Hematopoietic multipotent progenitor cell treated with erythropoietin and hydrocortisone succinate and interleukin-3 and kit ligand, for 17 days (in vitro differentiated cells): Measurements from ENCODE around the gene AKAP9.
"Not testable (repeated sequence)": the region's sequence is repeated elsewhere in the genome, so short reads cannot be mapped to it uniquely, and the experiment has no call there.

Experiments
- DNase-seq: peaks from one replicate; pipeline ENCODE4 v3.0.0-alpha.2; 2015; ENCODE audit warnings: low spot score

The AKAP9 gene

DNA sequence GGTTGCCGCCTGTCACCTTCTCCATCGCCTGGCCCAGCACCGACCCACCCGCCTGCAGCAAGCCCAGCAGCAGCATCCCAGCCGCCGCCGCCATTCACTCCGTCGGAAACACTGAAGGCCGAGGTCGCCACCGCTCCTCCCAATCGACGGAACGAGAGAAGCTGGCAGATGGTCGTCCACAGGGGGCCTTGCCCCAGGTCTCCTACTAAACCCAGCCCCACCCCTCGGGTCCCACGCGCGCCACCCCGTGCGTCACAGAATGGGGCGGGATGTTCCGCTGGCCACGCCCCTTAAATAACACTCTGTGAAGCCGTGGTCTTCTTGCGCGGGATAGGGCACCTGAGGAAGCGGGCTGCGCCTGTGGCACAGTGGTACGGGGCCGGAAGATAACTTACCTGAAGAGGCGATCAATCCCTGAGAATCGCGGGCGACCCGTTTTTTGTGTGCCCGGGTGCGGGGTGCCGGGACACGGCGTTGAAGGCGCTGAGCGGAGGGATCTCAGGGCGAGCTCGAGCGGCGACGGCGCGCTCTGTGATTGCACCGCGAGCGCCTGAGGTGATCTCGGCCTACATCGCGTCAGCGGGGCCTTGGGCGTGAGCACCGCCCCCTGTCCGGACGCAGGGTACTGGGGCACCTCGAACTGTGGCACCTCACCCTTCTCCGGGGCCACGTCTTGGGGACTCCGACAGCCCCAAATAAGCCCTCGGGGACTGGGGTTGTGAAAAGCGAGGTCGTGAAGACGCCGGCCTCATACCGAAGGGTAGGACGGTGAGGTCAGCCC lies 193.8 kb downstream of the AKAP9 start, which contains the start of gene CYP51A1:
Gene CYP51A1, minus strand, starts transcription at position 207 of the 781 bp plus-strand sequence. Its CDS starts 113 bp downstream, at position 94.
- peak; percentile 93 for DNase-seq

DNA sequence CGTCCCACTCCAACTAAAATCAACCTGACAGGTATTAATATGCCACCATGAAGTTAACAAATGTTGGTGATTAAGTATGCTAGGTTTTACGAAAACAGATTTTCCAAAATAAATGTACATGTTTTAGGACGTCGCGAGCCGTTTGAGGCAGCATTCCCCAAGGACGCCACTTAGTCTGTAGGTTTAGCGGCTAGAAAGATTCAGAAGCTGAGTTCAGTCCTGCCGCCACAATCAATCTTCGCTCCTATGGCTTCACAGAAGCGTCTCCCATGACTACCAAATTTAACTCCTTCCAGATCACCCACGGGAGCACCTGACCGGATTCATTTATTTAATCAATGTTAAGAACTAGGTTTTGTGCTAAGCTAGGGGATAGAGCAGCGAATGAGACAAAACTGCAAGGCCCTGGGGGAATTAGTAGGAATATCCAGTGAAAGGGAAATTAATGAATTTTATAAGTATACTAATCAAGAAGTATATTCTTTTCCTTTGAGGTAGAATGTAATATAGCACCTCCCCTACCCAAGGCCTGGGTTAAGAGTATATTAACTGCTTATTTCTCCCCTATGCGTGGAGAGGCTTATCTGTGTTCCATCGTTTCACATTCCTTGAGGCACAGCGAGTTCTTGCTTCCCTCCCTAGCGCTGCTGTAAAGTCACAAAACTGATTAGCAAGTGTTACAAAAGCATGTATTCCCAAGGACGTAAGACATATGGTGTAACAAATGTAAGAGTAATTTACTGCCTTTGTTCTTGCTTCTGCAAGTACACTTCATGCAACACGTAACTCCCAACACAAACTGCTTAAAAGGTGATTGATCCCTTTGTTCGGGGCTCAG lies 194.6 kb downstream of the AKAP9 start:
- peak; percentile 17 for DNase-seq

DNA sequence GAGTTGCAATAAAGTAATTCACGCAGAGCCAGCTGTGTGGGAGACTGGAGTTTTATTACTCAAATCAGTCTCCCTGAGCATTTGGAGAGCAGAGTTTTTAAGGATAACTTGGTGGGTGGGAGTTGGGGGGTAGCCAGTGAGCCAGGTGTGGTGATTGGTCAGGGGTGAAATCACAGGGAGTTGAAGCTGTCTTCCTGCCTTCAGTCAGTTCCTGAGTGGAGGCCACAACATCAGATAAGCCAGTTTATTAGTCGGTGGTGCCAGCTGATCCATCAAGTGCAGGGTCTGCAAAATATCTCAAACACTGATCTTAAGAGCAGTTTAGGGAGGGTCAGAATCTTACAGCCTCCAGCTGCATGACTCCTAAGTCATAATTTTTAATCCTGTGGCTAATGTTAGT lies 196.9 kb downstream of the AKAP9 start:
- no peak for DNase-seq

DNA sequence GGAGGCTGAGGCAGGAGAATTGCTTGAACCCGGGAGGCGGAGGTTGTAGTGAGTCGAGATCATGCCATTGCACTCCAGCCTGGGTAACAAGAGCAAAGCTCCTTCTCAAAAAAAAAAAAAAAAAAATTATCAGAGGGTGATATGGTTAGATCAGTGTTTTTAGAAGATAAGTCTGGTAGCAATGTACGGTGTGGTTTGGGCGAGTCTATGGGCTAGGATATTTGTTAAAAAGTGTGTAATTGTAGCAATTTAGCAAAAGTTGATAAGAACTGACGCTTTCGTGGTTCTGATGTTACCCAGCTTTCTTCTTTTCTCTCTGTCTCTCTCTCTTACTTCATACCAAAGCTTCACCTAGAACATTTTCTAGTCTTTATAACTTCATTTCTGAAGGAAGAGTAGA lies 200.5 kb downstream of the AKAP9 start:
- no peak for DNase-seq

DNA sequence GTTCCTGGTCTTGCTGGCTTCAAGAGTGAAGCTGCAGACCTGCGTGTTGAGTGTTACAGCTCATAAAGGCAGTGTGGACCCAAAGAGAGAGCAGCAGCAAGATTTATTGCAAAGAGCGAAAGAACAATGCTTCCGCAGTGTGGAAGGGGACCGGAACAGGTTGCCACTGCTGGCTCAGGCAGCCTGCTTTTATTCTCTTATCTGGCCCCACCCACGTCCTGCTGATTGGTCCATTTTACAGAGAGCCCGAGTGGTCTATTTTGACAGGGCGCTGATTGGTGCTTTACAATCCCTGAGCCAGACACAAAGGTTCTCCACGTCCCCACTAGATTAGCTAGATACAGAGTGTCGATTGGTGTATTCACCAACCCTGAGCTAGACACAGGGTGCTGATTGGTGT lies 202.1 kb downstream of the AKAP9 start:
- DNase-seq = not testable (repeated sequence)

DNA sequence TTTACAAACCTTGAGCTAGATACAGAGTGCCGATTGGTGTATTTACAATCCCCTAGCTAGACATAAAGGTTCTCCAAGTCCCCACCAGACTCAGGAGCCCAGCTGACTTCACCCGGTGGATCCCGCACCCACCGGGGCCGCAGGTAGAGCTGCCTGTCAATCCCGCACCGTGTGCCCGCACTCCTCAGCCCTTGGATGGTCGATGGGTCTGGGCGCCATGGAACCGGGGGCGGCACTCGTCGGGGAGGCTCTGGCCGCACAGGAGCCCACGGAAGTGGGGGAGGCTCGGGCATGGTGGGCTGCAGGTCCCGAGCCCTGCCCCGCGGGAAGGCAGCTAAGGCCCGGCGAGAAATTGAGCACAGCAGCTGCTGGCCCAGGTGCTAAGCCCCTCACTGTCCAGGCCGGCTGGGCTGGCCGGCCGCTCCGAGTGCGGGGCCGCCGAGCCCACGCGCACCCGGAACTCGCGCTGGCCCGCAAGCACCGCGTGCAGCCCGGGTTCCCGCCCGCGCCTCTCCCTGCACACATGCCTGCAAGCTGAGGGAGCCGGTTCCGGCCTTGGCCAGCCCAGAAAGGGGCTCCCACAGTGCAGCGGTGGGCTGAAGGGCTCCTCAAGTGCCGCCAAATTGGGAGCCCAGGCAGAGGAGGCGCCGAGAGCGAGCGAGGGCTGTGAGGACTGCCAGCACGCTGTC lies 202.7 kb downstream of the AKAP9 start:
- DNase-seq = not testable (repeated sequence)

DNA sequence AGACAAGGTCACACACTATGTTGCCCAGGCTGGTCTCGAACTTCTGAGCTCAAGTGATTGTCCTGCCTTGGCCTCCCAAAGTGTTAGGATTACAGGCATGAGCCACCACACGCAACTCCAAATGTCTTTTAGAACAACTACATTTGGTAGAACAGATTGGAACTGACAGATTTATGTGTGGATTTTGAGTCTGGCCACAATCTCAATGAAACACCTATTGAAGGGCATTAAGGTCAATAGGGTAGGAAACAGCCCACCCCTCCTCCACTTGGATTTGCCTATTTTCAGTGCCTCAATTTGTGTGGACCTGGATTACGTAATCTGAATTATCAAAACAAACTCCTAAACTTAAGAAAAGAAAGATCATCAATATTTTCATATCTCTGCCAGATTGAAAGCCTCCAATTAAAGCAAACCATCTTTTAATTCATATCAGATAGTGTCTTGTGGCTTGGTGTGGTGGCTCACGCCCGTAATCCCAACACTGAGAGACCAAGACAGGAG lies 209.1 kb downstream of the AKAP9 start:
- DNase-seq = no peak

DNA sequence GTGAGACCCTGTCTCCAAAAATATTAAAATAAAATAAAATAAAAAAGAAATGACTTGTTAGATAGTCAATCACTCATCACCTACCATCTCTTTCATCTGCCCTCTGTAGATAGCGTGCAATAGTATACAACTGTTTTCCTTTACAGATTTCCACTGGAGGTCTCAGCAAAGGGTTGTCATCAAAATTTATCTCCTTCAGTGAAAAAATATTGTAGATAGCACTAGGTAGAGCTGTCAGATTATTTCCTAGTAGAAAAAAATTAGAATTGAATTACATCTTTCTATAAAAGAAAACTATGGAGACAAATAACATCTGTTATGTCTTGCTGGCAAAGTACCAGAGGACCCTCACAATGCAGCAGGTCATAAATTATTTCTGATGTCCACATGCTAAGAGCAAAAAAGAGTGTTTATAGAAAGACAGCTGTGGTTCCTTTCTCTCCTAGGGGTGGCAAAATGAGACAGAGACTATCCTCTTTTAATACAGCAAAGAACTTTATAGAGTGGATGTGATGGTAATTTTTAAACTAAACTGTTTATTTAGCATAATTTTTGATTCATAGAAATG lies 209.9 kb downstream of the AKAP9 start:
- DNase-seq = no peak

DNA sequence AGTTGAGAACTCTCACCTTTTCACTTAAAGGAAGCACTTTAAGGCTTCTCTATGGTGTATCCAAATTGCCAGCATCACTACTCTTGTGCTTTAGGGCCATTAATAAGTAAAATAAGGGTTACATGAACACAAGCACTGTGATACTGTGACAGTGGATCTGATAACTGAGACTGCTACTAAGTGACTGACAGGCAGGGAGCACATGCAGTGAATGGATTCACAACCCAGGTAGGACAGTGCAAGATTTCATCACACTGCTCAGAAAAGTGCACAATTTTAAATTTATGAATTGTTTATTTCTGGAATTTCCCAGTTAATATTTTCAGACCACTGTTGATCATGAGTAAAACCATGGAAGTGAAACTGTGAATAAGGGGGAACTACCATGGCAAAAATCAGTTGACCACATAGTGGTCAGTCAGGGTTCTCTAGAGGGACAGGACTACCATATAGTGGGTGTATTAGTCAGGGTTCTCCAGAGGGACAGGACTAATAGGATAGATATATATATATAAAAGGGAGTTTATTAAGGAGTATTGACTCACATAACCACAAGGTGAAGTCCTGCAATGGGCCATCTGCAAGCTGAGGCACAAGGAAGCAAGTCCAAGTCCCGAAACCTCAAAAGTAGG lies 214.6 kb downstream of the AKAP9 start:
- no peak for DNase-seq

DNA sequence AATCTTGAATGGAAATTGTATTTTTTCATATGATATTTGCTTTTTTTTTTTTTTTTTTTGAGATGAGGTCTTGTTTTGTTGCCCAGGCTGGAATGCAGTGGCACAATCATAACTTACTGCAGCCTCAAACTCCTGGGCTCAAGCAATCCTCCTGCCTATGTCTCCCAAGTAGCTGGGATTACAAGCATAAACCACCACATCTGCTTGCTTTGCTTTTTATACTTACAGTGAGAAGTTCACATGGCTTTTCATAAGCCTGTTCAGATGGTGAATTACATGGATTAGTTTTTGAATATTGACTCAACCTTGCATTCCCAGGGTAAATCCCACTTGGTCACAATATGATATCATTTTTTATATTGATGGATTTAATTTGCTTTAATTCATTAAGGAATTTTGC lies 216.3 kb downstream of the AKAP9 start:
- no peak for DNase-seq

DNA sequence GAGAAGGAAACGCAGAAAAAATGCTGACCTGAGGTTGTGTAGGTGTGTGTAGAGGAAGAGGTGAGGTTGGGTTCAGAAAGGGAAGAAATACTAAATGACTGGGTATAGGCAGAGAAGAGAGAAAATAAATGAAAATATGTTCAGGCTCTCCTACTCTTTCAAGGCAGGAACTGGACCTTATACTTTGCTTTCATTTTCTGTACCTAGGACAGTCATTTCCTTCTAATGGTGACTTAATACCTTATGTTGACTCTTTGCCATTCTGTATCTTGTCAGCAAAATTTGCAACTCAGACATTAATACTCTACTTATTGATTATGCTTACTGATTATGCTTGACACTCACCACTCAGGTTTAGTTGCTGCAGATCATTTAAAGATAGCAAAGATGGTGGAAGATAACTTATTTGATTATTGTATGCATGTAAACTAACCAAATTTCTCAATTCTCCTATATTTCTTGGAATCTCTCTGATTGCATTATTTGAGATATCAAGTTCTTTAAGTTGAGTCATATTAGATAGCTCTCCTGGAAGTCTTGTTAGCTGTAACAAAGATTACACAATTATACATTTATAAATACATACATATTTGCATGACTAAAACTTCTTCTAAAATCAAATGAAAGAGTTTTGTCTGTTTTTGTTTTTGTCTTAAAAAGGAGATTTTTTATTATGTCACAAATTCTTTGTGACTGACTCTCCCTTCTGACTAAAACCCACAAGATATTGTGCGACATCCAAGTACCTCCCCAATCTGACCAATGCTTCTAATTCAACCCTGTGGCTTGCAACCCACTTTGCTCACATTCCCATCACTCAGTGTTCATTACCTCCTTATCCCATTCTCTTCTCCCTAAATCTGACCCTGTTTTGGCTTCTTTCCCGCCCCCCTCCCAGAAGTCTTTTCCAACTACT lies 218.3 kb downstream of the AKAP9 start:
- DNase-seq = no peak
